ENCODE data around the gene LOXL4. TPM values are rescaled to one million over a fixed set of nuclear protein-coding genes. Genes with fewer than 3 reads are reported as not detected.
"Not testable (repeated sequence)": the region's sequence is repeated elsewhere in the genome, so short reads cannot be mapped to it uniquely, and the experiment has no call there.

LOXL4 gene
- total RNA-seq, 1 experiment from 2014 or later, result 3.7 TPM

- intact Hi-C loops (cut with micrococcal nuclease; ENCODE audit: unreplicated experiment), result no loop called here
- Histone ChIP-seq H3K4me3 (ENCODE audit: low read depth, low read length) (no peak overlapping the region), H3K4me1 (no peaks in the 10 kb centered on the region), H3K36me3 (ENCODE audit: control insufficient read depth, insufficient read depth, low read length) (no peaks in the 10 kb centered on the region), H3K27me3 (replicated peaks; ENCODE audit: control insufficient read depth, insufficient read depth, low read length) (no peaks in the 10 kb centered on the region), H3K9me3 (no peaks in the 10 kb centered on the region)
- ChIA-PET CTCF (no interaction called here), POLR2A (no interaction called here)
- no peaks in the 10 kb centered on the region for H3K4me1 Mint-ChIP-seq (ENCODE audit: low read depth, unreplicated experiment)
- no TSS peak for BruUV-seq (replicated peaks)
- H3K36me3 Mint-ChIP-seq (ENCODE audit: insufficient read depth, unreplicated experiment), result peaks cover 2% of the 10 kb centered on the region
- H3K9me3 Mint-ChIP-seq (ENCODE audit: unreplicated experiment), result no peaks in the 10 kb centered on the region
- TF ChIP-seq CTCF (IDR thresholded peaks at IDR 0.05; ENCODE audit: insufficient read depth in 1 of 2, low read depth in 1 of 2, low read length in 1 of 2, severe bottlenecking in 1 of 2, unreplicated experiment in 1 of 2), result no peak
- no peaks in the 10 kb centered on the region for H3K27me3 Mint-ChIP-seq (ENCODE audit: insufficient read depth, unreplicated experiment)
- H3K4me3 Mint-ChIP-seq (ENCODE audit: unreplicated experiment), result no peak overlapping the region
- no peak for DNase-seq
- H3K27ac Mint-ChIP-seq (ENCODE audit: unreplicated experiment), result no peak overlapping the region
These were observed 31.1 kb downstream of the LOXL4 start for GRCh38 chr10:98236862-98237261.

- Mint-ChIP-seq H3K9me3 (ENCODE audit: unreplicated experiment) (no peaks in the 10 kb centered on the region), H3K4me1 (ENCODE audit: low read depth, unreplicated experiment) (no peaks in the 10 kb centered on the region), H3K27me3 (ENCODE audit: insufficient read depth, unreplicated experiment) (no peaks in the 10 kb centered on the region), H3K27ac (ENCODE audit: unreplicated experiment) (no peak overlapping the region), H3K36me3 (ENCODE audit: insufficient read depth, unreplicated experiment) (peaks cover 4% of the 10 kb centered on the region), H3K4me3 (ENCODE audit: unreplicated experiment) (no peak overlapping the region)
- BruUV-seq (replicated peaks), result no TSS peak
- Histone ChIP-seq H3K4me1 (no peaks in the 10 kb centered on the region), H3K9me3 (no peaks in the 10 kb centered on the region), H3K4me3 (ENCODE audit: low read depth, low read length) (no peak overlapping the region), H3K36me3 (ENCODE audit: control insufficient read depth, insufficient read depth, low read length) (no peaks in the 10 kb centered on the region), H3K27me3 (replicated peaks; ENCODE audit: control insufficient read depth, insufficient read depth, low read length) (no peaks in the 10 kb centered on the region)
- TF ChIP-seq CTCF (IDR thresholded peaks at IDR 0.05; ENCODE audit: insufficient read depth in 1 of 2, low read depth in 1 of 2, low read length in 1 of 2, severe bottlenecking in 1 of 2, unreplicated experiment in 1 of 2), result no peak
- intact Hi-C loops (cut with micrococcal nuclease; ENCODE audit: unreplicated experiment), result no loop called here
- ChIA-PET CTCF (no interaction called here), POLR2A (no interaction called here)
- DNase-seq, result no peak
These were observed 32.1 kb downstream of the LOXL4 start for GRCh38 chr10:98235846-98236245.

- intact Hi-C loops (cut with micrococcal nuclease; ENCODE audit: unreplicated experiment), result no loop called here
- H3K27me3 ChIP-seq (replicated peaks; ENCODE audit: control insufficient read depth, insufficient read depth, low read length), result no peaks in the 10 kb centered on the region
- Mint-ChIP-seq H3K9me3 (ENCODE audit: unreplicated experiment) (peaks cover 10% of the 10 kb centered on the region), H3K4me3 (ENCODE audit: unreplicated experiment) (no peak overlapping the region), H3K4me1 (ENCODE audit: low read depth, unreplicated experiment) (no peaks in the 10 kb centered on the region), H3K36me3 (ENCODE audit: insufficient read depth, unreplicated experiment) (peaks cover 10% of the 10 kb centered on the region), H3K27me3 (ENCODE audit: insufficient read depth, unreplicated experiment) (no peaks in the 10 kb centered on the region), H3K27ac (ENCODE audit: unreplicated experiment) (no peak overlapping the region)
- ChIA-PET POLR2A (no interaction called here), CTCF (no interaction called here)
- no peak overlapping the region for H3K4me3 ChIP-seq (ENCODE audit: low read depth, low read length)
- BruUV-seq (replicated peaks), result no TSS peak
- H3K9me3 ChIP-seq, result no peaks in the 10 kb centered on the region; the same call in 1 of the 2 replicates
- no peaks in the 10 kb centered on the region for H3K36me3 ChIP-seq (ENCODE audit: control insufficient read depth, insufficient read depth, low read length)
- no peak for TF ChIP-seq CTCF (IDR thresholded peaks at IDR 0.05; ENCODE audit: insufficient read depth in 1 of 2, low read depth in 1 of 2, low read length in 1 of 2, severe bottlenecking in 1 of 2, unreplicated experiment in 1 of 2)
- DNase-seq, result no peak
- H3K4me1 ChIP-seq, result no peaks in the 10 kb centered on the region
These were observed 36.6 kb downstream of the LOXL4 start for GRCh38 chr10:98231417-98231816.

GRCh38 chr10:98228266-98228665 is 39.7 kb downstream of the LOXL4 start:
- H3K27ac Mint-ChIP-seq (ENCODE audit: unreplicated experiment); CTCF ChIA-PET; H3K36me3 ChIP-seq (ENCODE audit: control insufficient read depth, insufficient read depth, low read length); H3K27me3 ChIP-seq (replicated peaks; ENCODE audit: control insufficient read depth, insufficient read depth, low read length); H3K27me3 Mint-ChIP-seq (ENCODE audit: insufficient read depth, unreplicated experiment); intact Hi-C loops (cut with micrococcal nuclease; ENCODE audit: unreplicated experiment); H3K9me3 ChIP-seq; POLR2A ChIA-PET; DNase-seq; H3K9me3 Mint-ChIP-seq (ENCODE audit: unreplicated experiment); H3K4me3 ChIP-seq (ENCODE audit: low read depth, low read length); H3K4me1 ChIP-seq; H3K4me1 Mint-ChIP-seq (ENCODE audit: low read depth, unreplicated experiment); BruUV-seq (replicated peaks); H3K4me3 Mint-ChIP-seq (ENCODE audit: unreplicated experiment): not testable (repeated sequence)
- peaks cover 10% of the 10 kb centered on the region for H3K36me3 Mint-ChIP-seq (ENCODE audit: insufficient read depth, unreplicated experiment)

GRCh38 chr10:98227713-98228112 is 40.3 kb downstream of the LOXL4 start:
- BruUV-seq (replicated peaks); intact Hi-C loops (cut with micrococcal nuclease; ENCODE audit: unreplicated experiment); H3K36me3 ChIP-seq (ENCODE audit: control insufficient read depth, insufficient read depth, low read length); H3K4me3 ChIP-seq (ENCODE audit: low read depth, low read length); CTCF ChIA-PET; DNase-seq; H3K27me3 Mint-ChIP-seq (ENCODE audit: insufficient read depth, unreplicated experiment); H3K9me3 ChIP-seq; H3K4me1 Mint-ChIP-seq (ENCODE audit: low read depth, unreplicated experiment); H3K27me3 ChIP-seq (replicated peaks; ENCODE audit: control insufficient read depth, insufficient read depth, low read length); H3K27ac Mint-ChIP-seq (ENCODE audit: unreplicated experiment); POLR2A ChIA-PET; H3K4me3 Mint-ChIP-seq (ENCODE audit: unreplicated experiment); H3K9me3 Mint-ChIP-seq (ENCODE audit: unreplicated experiment); H3K4me1 ChIP-seq: not testable (repeated sequence)
- H3K36me3 Mint-ChIP-seq (ENCODE audit: insufficient read depth, unreplicated experiment), result peaks cover 10% of the 10 kb centered on the region
